ENCODE data around the gene FOXL2.

FOXL2 gene

DNA sequence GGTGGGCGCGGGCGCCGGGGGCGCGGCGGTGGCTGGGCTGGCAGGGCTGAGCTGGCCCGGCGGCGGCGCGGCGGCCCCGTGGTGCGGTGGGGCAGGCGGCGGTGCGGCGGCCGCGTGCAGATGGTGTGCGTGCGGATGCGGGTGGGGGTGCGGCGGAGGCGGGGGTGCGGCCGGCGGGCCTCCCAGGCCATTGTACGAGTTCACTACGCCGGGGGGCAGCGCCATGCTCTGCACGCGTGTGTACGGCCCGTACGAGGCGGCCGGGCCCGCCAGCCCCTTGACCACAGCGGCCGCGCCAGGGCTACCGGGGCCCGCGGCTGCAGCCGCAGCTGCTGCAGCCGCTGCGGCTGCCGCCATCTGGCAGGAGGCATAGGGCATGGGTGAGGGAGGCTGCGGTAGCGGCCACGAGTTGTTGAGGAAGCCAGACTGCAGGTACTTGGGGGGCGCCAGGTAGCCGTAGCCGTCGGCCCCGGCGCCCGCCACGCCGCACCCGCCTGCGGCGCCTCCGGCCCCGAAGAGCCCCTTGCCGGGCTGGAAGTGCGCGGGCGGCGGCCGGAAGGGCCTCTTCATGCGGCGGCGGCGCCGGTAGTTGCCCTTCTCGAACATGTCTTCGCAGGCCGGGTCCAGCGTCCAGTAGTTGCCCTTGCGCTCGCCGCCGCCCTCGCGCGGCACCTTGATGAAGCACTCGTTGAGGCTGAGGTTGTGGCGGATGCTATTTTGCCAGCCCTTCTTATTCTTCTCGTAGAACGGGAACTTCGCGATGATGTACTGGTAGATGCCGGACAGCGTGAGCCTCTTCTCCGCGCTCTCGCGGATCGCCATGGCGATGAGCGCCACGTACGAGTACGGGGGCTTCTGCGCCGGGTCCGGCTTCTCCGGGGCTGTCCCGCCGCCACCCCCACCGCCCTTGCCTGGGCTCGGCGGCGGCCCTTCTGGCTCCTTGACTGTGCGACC lies 951 bp downstream of the FOXL2 start:
- DNase-seq (ENCODE audit: low read depth), result no peak

DNA sequence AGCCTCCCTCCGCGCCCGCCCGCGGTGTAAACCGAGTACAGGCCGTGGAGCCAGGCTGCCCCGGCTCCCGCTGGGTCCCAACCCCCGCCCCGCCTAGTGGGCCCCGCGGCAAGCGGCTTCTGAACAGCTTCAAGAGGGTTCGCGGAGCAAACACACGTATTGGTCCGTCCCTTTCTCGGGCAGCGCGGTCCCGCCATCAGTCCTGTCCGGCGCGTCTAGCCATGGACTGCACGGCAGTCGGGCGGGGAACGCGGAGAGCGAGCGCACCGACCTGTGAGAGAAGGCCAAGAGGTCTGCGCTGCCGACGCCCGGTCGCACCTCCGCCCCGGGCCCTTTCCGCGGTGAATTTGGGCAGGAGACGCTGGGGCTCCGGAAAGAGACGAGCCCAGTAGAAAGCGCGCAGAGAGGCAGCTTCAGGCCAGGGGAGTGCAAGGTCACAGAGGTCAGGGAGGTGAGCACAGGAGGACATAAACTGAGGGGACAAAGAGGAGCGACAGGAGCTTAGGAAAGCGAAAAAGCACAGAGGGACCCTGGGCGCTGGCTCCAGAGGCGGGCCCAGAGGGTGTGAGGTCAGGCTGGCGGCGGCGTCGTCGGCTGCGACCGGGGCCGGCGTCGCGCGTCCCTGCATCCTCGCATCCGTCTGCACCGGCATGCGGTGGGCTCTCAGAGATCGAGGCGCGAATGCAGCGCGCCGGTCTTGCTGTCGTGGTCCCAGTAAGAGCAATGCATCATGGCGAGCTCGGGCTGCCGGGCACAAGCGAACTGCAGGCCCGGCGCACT lies 1.8 kb downstream of the FOXL2 start:
- no peak for DNase-seq (ENCODE audit: low read depth)

DNA sequence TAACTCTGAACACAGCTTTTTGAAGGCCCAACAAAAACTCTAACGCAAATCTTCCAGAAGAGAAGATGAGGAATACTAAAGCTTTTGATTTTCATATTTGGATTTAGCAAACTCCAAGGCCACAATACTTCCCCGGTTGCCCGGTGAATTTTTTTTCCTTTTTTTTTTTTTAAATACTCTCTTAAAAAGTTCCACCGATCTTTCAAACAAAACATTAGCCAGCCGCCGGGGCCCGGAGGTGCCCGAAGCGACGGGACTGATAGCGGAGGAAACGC lies 2.3 kb downstream of the FOXL2 start:
- no peak for DNase-seq (ENCODE audit: low read depth)

DNA sequence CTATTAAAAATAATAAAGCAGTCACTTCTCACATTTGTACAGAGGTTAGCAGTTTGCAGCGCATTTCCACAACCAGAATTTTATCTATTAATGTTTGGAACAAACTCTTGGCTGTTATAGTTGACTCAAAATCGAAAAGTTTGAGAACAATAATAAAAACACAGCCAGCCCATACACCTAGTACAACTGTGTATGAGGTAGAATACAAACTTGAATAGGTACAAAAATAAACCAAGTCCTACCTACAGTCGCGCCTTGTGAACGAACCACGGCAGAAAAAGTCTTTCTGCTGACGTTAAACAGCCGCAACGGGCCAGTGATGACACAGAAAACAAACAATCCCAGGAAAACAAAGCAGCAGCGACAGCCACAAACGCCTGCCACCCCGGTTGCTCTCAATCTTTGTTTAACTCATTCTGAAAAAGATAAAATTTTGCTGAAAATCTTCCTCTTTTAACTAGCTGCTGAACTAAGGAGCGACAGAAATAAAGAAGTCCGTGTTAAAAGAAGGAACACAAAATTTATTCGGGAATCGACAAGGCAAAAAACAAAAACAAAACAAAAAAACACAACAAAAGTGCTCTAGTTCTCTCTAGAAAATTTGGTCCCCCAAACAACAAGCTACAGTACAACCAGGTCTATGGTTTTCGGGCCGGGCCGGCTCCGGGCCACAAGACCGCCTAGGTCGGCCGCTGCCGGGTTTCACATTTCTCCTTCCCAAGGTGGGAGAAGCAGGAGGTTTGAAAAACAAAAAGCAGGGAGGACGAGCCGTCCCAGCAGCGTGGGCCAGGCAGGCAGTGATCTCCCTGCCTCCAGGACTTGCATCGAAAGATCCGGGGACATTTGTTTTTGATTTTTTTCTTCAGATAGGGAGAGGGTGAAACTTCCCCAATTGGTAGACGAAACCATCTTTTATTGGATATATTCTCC lies 2.9 kb downstream of the FOXL2 start:
- DNase-seq (ENCODE audit: low read depth), result no peak

DNA sequence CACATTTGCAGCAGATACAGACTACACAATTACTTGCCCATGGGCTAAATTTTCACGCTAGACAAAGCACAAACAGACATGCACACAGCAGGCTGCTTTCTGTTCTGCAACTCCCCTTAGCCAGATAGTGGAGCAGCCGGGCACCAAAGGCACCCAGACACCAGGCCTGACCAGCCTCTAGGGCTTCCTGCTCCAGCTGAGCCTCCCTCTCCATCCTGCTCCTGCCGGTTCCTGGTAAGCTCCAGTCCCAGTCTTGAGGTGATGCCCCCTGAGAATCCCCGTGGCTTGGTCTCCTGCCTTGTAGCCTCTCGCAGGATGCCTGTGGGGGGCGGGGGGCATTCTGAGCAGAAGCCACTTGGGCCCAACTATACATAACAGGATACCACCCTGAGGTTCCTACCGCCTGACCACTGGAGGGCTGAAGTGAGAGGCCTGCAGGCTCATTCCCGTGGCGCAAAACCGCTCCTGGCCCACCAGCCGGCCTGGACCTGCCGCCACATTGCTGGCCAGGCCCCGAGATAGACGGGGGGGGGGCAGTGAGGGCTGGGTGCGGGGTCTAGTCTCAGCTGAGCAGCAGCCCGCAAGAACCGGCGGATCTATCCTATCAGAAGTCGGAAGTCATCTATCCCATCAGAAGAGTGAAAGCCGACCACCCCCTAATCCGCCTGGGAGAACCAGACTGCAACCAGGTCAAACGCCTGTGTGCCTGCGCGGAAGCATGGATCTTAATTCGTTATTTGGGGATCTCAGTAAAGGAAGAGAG lies 3.9 kb downstream of the FOXL2 start:
- no peak for DNase-seq (ENCODE audit: low read depth)

DNA sequence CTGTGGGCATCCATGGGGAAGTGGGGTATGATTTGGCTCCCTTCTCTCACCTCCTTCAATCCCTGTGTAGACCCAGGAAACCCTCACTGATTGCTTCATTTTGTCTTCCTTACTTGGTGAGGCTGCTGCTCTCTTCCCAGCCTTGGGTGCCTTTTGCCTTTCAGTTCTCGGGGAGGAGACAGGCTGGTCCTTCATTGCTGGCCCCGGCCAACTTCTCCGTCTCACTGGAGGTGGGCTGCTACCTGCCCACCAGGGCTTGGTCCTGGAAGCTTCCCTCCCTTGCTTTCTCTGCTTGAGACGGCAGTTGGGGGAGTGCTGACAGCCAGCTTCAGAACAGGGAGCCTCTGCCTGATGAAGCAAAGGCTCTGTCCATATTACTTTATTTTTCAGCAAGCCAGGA lies 4.7 kb downstream of the FOXL2 start:
- DNase-seq (ENCODE audit: low read depth), result no peak

DNA sequence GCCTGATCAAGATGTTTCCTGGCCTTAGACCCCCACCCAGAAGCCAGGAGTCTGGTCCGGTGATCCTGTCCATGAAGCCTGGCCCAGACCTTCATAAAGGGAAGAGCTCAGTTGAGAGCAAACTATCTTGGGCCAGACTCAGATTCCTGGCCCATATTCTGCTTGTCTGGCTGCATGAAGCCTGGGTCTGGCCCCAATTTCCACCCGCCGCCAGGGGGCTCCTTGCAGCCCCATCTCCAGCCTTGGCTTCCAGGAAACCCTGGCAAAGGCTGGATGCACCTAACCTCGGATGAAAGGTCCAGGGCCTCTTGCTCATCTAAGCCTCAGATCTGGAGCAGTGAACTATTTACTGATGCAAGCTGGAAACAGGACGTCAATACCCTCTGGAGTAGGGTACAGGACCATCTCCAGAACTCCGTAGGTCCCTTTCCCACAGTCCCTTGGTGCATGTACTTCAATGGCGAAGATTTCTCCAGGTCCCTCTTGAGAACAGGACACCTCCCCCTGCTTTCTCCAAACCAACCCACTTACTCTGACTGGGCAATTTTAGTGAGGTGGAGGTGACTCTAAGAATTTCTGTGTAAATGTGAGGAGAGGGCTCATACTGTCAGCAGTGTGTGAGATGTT lies 5.6 kb downstream of the FOXL2 start:
- no peak for DNase-seq (ENCODE audit: low read depth)

DNA sequence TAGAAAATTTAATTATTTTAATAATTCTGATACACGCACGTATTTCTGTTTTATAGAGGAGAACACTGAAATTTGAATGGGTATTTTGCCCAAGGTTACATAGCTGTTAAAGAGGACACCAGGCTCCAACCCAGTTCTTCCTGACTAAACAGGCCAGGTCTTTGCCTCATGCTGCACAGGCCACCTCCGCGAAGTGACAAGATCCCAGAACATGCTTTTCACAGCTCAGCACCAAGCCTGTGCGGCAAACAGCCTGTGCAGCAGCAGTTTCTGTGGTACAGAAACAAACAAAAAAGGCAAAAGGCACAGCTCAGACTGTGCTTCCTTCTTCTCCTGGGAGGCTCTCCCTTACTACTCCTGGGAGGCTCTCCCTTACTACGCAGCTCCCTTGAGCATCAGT lies 6.5 kb downstream of the FOXL2 start:
- no peak for DNase-seq (ENCODE audit: low read depth)

DNA sequence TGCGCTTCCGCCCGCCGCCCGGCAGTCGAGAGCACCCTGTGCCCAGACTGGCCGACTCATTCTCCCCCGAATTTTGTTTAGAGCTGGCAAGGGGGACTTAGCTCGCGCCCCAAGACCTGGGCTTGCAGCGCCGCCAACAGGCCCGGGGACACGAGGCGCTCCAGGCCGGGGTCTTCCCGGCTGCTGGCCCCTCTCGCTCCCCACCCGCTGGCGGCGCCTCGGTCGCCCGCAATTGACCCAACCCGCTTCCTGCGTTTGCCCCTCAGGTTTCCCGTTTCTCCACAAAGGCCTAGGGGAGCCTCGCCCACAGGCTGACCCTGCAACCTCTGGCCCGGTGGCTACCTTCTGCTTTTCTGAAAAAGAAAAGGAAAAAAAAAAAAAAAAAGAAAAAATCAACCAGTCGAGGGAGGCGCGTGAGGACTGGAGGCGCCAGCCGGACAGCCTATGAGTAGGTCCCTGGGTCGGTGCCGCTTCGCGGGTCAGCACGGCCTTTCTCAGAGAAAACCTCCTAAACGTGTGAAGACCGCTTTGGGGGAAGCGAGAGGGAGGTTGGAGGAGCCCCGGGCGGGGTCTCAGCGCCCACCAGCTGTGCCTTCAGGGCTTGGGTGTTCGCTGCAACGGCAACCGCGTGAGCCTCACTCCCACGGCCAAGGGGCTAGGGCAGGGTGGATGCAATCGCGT lies 7.2 kb downstream of the FOXL2 start:
- DNase-seq (ENCODE audit: low read depth), result no peak

DNA sequence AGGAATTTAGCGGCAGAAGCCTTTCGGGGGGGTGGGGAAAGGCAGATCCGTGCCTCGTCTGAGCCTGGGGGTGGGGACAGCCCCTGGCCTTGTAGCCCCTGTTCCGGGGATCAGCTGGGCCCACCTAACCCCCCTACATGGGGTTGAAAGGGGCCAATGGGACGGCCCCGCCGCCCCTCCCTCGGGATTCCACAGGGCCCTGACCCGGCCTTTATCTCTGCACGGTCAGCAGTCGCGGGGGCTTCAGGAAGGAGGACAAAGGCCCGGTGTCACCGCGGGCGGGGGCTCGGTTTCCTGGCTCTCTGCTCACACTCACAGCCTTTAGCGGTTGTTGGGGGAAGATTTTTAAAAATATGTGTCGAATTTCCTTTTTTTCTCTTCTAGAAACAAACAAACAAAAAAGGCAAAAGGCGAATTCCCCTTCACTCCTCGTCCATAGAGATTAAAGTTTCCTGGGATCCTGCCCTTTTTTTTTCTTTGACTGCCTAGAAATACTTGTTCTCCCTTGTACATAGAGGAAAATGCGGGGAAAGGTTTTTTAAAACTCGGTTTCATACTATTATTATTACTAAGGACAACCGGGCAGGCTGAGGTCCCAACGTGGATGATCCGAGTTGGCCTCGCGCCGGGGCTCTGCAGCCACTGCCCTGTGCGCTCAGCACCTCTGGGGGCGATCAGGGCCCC lies 7.9 kb downstream of the FOXL2 start:
- no peak for DNase-seq (ENCODE audit: low read depth)

DNA sequence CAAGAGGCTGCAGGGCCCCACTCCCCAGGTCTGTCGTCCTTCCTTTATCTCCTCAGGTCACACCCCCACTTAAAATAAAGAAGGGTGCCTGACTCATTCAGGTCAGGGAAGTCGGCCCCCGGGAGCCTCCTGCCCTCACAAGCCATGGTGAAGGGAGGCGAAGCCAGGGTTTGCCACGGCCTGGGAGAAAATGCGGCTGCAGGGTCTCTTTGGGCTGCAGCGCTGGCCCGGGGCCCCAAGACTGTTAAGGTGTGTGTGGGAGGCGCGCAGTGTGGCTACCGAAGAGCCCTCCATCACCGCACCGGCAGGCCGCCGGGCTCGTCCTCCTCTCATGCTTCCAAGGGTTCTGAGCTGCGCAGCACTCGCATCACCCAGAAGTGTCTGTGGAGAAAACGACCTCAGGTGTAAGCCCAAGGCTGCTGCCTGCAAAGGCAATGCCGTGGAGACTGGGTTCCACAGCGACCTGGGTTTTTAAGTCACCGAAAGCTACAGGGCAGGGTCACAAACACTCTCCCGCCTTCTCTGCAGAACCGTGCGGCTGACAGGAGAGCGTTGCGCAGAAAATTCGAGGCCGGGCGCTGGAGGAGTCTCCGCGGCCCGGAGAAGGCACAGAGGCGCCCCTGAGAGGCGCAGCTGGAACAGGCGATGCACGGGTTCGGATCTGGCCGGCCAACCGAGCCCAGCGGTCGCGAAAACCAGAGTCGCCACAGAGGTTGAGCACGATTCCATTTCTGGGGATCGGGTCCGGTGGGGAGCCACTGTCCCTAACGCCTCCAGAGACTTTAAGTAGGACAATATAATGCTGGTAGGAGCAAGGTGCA lies 8.7 kb downstream of the FOXL2 start:
- DNase-seq (ENCODE audit: low read depth), result no peak

DNA sequence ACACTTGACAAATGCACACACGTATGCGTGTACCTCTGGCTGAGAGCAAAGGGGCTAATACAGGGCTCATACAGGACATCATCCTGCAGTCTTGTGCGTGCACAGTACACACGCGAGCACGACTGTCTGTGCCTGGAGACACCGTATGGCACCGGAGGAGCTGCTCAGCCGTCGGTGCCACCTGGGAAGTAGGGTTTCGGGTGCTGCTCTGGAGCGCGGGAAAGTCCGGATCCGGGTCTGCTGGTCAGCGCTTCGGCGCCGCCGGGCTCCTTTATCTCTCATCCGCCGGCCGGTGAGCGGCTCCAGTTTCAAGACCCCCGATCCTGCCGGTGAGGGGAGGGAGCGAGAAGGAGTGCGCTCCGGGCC lies 9.3 kb downstream of the FOXL2 start:
- no peak for DNase-seq (ENCODE audit: low read depth)

DNA sequence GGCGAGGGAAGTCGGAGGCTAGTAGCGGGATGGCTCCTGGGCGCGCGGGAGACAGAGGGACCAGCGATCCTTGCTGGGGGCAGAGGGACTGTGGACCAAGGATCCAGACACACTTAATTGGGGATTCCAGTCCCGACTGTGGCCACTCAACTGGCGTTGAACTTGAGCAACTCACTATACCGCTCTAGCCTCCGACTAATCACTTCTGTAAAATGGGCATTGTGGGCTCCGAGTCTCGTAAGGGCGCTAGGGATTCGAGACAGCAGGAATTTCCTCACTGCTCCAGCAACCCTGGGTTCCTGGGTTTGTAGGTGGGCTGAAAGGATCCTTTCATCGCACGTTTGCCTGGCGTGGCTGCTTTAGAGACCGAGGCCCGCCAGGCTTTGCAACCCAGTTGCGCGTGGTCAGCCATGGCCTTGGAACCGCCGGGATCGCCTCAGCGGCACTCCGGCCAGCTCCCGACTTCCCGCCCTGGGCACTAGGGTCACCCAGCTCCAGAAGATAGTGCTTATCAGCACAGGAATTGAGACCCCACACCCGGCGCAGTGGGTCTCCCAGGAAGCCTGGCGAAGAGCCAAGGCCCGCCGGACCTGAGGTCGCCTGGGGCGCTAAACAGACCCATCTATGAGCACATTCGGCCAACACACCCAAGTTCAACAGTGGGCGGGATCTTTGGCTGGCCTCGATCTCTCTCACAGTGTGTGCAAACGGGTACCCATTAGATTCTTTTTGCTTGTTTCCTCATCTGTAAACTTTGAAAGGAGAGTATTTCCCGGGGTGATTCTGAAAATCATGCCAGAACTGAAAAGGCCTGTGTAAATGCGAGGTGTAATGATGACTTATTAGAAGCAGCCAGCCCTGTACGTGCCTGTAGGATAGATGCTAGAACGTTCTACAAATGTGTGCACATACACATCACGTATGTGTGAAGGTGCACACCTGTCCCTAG lies 9.9 kb downstream of the FOXL2 start:
- no peak for DNase-seq (ENCODE audit: low read depth)

DNA sequence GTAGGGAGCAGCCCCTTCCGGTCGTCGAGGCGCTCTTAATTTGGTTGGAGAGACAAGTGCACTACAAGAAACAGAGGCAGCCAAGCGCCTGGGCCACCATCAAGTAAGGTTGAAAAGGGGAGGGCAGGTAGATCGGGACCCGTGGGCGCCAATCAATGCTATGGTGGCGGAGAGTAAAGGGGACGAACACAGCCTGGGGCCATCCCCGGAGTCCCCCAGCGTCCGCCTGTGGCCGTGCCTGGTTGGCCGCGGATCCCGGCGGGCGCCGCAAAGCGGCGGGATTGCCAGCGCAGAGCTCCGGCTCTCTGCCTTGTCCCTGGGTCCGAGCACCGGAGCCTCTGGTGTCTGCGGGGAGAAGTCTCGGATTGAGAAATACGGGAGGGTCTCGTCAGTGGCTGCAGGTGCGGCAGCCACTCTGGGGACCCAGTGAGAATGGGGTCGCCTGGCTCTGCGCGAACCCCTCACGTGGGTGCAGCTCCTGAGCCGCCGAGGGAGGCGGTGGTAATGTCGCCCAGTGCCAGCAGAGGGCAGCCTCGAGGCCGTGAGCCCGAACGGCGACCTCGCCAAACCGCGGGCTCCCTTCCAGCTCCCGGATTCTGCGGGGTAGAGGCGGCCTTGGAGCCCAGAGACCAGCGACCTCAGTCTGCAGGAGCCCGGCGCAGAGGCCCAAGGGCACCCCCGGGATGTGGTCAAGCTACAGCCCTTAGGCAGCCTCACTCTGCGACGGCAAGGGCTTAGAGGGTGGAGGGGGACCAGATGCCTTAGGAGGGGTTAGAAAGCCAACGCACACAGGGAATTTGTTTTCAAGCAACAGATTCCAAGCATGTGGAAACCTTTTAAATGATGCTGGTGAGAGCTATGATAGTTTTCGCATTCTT lies 10.8 kb downstream of the FOXL2 start:
- DNase-seq (ENCODE audit: low read depth), result peak; percentile 58

DNA sequence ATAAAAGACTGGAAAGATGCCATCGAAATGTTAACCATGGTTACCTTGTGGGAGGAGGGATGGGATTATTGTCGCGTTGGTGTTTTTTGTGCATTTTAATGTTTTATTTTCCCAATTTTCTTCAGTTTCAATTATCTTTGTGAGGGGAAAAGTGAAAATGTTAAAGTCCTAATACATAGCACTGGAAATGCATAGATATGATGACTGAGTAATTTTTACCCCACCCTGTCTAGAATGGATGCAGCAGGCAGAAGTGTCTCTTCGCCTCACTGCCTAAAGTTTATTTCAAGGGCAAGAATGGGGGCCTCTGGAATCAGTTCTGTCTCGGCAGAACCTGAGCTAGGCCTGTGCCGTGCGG lies 11.5 kb downstream of the FOXL2 start:
- DNase-seq (ENCODE audit: low read depth), result no peak

DNA sequence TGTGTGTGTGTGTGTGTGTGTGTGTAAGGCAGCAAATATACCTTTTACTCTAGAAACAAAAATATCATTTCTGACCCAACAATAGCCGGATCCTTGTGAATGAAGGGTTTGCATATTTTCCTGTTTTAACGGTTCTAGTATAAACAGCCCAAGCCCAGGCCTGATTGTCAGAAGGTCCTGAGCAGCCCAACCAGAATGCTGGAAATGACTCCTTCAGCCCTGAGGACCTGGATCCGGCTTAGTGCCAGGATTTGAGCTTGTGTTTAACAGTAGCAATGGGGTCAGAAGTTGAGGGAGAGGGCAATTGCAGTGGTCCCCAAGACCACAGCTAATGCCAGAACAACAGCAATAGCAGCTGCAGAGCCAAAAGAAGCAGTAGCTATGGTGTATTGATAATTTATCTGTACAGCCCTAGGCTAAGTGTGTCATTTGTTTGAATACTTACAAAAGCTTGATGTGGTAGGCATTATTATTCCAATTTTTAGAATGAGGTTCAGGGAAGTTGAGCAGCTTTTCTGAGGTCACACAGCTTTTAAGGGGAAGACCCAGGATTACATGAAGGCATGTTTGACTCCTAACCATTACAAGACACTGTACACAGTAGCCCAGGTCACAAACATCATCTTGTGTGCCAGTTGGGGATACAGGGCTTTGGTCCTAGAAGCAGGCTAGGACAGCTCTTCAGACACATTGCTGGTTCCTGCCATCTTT lies 12.8 kb downstream of the FOXL2 start:
- no peak for DNase-seq (ENCODE audit: low read depth)

Measured in activated T-cell treated with anti-CD3 and anti-CD28 coated beads for 1 hour (primary cell).